Activated CD8-positive, alpha-beta memory T cell treated with anti-CD3 and anti-CD28 coated beads for 48 hours (primary cell): ENCODE results near the gene GLI3.

Experiments used
- DNase-seq, 3 experiments: peaks; one replicate each; pipeline ENCODE4 v3.0.0-alpha.2; 2020; ENCODE audit warnings: low read depth in 2 of 3, low spot score in 2 of 3

Gene GLI3

DNA sequence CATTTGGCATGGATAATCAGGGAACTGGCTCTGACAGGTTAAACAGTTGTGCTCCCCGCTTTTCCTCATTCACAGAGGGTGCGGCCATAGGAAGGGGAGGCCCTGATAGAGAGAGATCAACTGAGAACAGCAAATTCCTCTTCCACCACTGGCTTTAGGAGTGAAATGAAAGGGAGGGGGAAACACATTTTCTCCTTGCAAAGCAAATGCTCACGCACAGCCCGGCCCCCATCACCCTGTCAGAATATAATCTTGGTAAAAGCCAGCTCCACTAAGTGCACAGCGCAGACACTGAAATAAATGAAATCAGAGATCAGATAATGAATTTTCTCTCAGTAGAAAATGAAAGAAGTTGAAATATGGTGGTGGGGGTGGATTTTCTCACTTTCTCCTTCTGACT, 187.2 kb downstream of the GLI3 start:
- no peak for DNase-seq

DNA sequence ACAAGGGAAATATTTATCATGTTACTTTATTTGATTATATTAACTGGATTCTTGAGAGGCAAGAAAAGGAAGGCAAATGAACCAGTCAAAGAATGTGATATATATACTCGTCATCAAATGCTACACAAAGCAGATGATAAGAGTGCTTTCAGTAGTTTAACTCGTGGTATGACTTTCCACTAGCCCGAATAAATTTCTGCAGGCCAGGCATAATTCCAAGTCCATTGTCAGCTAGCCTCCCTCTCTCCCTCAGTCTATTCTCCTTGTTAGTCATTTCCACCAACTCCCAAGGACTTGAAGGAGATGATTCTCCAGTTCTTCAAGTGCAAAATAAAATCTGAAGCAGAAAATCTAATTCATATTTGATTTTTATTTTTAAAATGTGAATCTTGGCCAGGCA, 190.5 kb downstream of the GLI3 start:
- DNase-seq, result no peak

DNA sequence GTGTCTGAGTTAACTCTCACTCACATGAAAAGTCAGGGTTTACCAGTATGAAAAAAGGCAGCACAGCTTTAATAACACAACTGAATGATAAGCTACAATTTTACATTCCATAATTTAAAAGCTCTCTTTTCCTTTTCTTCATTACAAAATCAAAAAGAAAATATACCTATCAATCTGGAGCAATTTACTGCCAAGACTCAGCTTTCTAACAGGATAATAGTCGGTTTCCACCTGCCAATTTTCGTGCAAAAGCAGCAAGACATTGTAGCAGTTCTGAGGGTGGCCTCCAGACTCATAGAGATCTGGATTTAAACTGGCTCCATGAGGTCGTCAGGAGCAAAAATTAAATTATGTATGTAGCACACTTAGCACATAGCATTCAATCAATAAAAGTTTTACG, 191.0 kb downstream of the GLI3 start:
- no peak for DNase-seq

DNA sequence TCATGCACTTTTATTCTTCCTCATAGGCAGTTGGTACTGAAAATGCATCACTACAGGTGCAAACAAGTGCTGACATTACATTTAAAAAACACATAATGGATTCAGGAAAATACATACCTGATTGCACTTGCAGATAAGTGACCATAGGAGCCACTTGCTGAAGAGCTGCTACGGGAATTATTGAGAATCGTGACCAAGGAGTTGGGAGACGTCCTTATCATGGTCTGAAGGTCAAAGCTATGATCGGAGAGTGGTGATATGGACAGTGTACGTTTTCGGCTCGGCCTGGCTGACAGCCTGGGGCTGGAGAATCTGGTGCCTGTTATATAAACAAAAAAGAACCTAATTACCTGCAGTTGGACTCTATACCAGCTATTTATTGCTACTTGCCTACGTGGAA, 197.1 kb downstream of the GLI3 start:
- no peak for DNase-seq

DNA sequence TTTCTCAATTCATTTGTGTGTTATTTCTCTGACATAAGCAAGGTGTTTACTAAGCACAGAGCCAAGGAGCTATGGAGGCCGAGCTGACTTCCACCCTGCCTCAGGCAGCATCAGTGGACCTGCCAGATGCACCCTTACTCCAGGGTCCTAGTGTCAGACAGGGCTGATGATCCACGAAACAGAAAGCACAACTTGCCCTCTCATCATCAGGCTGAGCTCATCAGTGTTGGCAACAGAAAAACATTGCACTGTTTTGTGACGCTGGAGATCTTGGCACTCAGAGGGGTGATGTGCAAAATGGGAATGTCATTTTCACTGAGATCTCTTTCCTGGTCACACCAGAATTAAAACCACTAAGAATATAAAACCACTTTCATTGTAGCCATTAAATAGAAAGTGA, 201.8 kb downstream of the GLI3 start:
- no peak for DNase-seq

DNA sequence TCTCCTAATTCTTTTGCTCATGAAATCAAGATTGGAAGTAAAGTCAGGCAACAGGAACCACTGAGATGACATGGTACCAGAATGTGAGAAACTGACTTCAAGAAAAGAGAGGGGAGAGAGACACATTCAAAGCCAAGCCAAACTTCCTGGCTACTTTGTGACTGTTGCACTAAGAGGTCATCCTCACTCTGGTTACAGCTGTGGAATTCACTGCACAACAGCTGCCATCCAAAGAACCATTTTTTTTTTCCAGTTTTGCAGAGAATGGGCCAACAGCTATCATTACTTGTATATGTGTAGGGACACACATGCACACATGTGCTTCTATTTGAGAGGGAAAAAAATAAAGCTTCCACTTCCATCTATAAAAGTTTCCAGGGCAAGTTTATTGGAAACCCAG, 203.5 kb downstream of the GLI3 start:
- no peak for DNase-seq

DNA sequence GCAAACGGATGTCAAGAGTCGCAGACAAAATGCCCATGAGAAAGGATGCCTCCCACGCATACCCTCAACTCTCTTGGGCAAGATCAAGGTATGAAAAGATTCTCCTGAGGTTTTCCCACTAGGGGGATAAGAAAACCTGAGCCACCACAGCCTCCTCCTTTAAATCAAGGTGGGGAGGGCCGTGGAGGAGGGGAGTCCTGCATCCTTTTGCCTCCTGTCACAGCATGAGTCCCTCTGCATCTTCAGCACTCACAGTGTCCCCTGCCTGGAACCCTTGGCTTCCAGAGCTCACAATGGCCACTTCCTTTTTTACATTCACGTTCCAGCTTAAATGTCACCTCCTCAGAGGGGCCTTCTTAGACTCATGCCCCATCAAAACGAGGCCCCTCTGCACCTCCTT, 207.6 kb downstream of the GLI3 start:
- no peak for DNase-seq

DNA sequence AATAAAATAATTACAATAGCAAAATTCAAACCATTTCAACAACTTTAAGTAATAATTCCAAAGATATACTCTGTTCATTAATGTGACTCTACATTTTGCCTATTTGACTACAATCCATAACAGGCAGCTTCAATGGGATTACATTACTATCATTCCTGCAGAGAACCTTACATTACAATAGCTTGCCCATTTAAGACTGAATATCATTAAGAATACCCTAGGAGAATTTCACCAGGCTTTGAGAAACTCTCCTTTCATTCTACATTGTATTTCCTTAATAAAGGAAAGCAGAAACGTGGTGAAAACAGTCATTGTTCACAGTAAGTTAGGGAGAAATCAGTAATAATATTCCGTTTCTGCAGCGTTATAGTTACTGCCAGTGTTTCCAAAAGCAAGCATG, 209.5 kb downstream of the GLI3 start:
- DNase-seq, result no peak

DNA sequence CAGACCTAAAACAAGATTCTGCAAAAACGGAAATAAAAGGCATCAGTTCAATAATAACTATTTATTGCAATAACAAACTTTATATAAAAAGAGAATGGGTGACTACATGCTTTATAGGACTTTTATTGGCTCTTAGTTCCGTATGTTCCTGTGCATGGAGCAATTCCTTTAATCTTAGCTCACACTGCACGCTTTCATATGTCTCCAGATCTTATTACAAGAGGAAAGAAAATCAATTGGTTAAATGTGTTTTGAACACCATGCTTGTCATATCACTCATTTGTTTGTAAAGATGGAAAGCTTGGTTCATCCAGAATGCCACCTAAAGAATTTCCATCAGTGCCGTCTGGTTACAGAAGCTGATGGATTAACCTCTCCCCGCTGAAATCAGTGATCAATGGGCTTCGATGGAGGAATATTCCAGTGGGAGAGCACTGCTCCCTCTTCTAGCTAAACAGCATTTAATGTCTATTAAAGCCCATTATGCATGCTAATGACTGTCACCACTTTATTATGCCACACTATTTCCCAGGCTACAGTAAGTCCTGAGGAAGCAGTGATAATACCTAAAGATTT, 210.3 kb downstream of the GLI3 start:
- DNase-seq, result no peak

DNA sequence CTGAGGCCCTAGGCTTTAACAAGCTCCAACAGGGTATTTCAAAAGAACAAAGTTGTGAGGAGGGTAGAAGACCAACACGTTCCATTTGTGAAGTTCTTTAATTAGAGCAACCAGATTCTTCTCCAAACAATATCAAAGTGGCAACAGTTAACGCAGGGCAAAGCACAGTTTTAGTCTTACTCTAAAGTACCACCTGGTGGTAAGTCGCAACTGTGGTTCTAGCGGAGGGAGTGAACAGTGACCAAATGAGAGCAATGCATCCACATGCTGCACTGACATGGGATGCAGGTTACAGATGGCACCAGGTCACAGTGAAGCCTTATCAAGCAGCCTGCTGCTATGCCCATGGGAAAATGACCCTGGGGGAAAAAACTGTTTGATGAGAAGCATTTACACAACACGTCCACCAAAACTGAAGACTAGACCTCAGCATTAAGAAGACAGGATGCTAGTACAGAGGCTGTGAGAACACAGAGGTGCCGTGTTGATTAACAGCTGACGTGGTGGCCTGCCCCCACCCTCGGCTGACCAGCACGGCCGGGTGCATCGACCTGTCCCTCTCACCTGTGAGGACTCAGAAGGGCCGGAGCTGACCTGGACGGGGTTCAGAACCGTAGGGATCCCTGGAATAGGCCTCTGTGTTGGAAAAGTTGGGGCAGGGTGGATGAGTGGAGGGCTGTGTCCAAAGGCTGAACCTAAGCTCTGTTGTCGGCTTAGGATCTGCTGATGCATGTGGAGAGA, 211.2 kb downstream of the GLI3 start:
- DNase-seq, result no peak

DNA sequence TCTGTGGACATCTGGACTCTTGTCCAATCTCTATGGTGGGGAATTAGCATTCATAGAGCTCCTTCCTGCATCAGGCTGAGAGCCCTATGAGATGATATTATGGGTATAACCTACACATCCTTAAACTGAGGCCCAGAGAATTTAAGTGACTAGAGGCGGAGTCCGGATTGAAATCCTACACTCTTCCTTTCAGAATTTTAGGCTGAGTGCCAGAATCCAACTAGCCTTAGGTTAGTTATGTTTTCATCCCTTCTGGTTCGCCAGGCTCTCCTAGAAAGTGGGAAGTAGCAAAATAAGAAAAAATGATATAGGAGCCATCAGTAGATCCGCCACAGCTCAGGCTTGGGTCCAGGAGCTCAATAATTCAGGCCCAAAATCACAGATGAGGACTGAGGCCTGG, 212.5 kb downstream of the GLI3 start:
- DNase-seq, result no peak

DNA sequence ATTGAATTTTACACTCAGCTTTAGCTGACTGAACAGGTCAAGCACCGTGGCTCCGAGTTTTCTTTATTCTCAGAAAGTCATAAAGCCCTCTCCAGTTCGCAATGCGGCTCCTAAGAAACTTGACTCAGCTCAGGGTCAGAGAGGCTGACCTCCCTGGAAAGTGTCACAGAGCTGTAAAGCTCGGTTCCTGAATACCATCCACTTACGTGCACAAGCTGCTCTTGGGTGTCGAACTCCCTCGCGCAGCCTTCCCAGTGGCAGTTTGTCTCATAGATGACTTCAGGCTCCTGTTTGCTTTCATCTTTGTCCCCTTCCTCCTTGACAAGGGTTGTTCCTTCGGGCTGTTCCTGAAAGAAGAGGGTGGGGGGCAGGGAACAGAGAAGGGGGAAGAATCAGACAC, 213.7 kb downstream of the GLI3 start:
- DNase-seq, result no peak

DNA sequence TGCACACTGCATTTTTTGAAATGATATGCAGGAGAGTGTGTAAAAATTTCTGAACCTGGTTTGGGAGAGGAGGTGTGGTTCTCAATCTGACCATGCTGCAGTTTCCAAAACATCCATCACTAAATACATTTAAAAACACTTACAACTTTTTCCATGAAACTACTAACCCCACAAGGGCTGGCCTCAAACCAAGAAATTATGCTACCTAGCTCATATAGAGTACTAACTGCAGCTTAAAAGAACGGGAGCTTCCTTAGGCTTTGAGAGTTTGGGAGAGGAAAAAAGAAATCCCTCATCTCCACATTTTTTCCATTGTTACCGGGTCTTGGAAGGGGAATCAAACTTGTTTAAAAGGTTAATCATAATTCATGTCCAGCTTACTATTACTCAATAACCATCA, 214.2 kb downstream of the GLI3 start:
- no peak for DNase-seq

DNA sequence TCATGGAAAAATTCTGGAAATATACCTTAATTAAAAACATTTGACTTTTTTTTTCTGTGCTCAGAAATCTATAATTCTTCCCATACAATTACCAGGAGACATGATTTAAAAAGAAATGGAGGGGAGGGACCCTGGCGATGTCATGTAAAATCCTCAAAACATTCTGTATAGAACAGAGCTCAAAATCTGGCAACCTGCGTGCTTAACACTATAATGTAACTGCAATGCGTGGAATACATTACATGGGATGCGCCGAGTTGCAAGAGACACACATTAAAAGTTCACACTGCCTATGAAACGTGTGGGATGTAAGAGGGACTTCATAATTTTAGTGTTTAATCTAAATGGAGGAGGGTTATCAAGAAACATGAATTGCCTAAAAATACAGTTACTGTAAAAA, 215.0 kb downstream of the GLI3 start:
- DNase-seq, result no peak

DNA sequence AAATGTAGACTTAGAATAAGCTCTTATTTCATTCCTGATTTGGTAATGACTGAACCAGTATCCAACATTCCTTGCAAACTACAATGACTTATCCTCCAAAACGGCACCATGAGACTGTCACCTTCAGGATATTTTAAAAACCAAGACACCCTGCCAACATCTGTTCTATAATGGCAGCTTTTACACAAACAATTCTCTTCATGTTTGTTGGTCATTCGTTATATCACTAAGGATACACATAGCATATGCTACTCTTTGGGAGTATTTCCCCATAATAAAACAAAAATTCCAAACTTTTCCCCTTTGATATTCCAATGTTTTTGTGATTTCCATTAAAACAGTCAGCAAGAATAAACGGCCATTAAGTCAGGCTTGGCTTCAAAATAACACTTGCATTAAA, 215.4 kb downstream of the GLI3 start:
- no peak for DNase-seq

DNA sequence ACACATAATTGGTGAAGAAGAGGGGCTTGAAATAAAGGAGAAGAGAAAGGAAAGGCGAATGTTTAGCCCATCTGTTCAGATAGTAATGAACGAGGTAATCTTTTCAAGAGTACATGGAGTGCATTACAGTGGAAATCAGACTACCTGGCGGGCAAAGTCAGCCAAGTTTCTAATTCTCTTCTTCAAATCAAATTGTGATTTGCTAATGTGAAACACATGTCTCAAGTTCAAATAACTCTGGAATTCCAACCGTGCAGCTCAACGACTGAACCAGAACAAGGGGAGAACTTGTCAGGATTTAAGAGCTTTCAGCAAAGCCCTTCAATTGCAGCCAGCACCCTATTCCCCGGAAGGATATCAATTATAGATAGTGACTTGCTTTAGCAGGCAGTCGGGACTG, 216.9 kb downstream of the GLI3 start:
- no peak for DNase-seq

DNA sequence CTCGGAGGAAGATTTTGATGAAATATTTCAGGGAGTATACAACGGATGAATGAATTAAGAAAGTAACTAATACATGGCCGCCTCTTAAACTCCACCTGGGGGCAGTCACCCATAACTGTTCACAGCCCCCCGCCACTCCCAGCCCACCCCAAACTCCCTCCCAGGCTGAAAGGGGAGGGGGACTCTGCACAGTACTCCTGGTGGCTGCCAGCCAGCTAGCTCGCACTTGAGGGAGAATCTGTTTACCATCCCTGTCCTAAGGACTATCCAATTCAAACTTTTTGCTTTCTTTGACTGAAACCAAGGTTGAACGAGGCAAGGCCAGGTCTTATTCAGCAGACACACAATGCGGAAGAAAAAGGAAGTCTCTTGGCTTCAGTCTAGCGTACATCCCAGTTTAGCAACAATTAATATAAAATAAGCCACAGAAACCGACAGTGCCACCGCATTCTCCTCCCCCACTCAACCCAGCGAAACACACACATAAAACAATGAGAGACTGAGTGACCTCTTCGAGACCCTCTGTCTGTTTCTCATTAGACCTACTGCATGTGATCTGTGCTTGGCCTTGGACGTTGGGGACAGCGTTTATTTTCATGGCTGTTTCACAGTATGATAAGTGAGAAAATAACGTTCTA, 219.5 kb downstream of the GLI3 start:
- no peak for DNase-seq

DNA sequence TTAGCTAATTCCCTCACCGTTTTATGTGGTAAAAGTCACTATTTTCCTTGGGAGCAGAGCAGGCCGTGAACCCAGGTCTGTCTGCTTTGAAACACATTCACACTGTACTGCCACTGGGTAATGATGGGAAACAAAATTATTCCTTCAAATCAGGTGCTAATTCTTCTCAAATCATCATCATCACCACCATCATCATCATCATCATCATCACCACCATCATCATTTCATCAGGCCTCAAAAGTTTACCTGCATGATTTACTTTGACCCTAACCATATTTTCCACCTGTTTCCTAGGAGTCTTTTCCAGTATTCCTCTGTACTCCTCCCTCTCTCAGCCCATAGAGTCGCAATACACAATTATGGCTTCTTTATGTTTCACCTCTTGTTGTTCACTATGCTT, 220.5 kb downstream of the GLI3 start:
- DNase-seq, result no peak

DNA sequence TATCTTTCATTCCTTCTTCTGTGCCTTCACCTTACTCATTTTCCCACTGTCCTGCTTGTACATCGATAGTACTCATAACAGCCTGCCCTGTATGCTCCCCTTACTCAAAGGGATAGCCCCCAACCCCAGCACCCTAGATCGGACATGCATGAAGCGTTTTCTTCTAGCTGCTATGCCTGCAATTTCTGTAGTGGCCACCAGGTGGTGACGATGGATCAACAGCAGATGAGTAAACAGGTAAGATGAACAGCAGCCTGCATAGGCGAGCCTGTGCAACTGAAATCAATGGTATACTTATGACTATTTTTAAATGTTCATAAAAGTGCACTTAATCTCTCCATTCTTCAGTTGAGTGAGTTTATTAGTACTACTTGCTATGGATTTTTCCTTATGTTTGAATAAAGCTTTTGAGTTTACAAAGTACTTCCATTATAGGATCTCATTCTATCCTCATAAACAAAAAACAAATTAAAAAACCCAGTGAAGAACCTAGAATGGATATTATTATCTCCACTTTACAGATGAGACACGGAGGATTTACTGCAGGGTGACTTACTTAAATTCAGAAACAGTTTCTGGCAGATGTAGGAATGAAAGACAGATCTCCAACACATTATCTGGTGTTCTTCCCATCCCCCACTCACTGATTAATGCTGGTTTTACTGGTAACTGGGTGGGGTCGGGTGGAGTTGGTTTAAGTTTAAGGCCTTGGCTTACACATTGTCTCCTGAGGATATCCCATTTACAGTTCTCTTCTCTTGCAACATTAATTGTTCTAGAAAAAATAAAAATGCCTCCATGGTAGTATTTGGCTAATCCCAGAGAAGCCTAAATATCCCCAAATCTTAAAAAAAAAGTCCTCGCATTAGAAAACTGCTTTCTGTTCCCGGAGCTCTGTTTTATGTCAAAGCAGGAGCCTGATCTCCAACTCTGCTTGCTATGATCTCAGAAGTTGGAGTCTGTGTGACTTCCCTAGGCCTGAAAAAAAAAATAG, 222.1 kb downstream of the GLI3 start:
- DNase-seq, result peak in 1 of 3 experiments; percentile 15

DNA sequence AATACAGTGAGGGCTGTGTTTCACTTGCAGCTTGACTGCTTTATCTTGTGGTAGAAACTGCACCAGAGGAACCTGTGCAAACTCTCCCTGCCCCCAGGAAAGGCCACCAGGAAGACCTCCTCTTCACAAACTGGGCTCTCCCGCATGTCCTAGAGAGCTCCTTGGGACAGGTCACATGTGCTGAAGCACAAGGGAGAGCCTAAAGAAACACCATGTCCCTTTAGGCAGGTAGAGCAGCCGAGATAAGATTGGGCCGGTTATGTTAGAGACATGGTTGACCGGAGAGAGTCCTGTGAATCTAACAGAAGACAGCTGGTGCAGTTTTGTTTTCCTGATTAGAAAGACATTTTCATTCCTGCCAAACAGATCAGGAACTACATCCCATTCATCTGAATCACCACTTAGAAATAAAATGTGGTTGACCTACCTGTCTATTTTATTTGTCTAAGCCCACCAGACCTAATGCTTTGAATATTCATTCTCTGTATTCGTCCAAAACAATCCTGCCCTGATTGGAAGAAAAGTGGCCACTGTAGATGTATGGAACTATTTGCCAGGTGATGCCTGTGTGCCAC, 224.1 kb downstream of the GLI3 start:
- DNase-seq, result no peak

DNA sequence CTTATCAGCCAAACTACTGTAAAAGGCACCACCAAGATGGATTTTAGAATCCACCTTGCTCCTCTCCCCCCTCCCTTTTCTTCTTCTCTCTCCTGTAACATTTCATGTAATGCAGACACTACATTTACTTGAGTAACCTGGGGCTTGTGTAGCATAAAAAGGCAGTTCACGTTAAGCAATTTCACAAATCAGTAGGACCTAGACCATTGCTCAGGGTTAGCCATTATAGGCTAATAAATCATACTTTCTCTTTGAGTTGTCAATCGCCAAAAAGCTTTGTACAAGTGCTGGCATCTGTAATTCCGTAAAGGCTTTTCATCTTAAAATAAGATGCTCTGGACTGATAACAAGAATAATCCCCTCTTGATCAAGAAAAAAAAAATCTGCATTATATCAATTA, 224.7 kb downstream of the GLI3 start:
- no peak for DNase-seq
